A549 (cell line): ENCODE measurements around the gene ZNF692. TPM values are rescaled to one million over a fixed set of nuclear protein-coding genes. Genes with fewer than 3 reads are reported as not detected.

Source experiments
- ATAC-seq, 2 experiments: fragments of 200-7000 bp in 1 of 2; fragments of >200 bp in 1 of 2; cut with Nextera tagmentation in 1 of 2; cut with Tn5 transposase in 1 of 2; 3 replicates each; pipeline versions ENCODE4 v1.8.0 to v1.9.1; 2018 to 2020; ENCODE audit warnings: mild to moderate bottlenecking in 1 of 2, moderate library complexity in 1 of 2
- CTCF ChIA-PET: fragments of 300-600 bp; sonication (Branson Sonifier 250); formaldehyde crosslinking; extraction: SDS; loops from one replicate; lab custom pipeline; 2021; ENCODE audit warnings: antibody characterized with exemption, inconsistent platforms; lab: Yijun Ruan, JAX
- POLR2A ChIA-PET: fragments of 350-600 bp; formaldehyde crosslinking; extraction: SDS; loops from one replicate; lab custom pipeline; 2021; ENCODE audit warnings: antibody characterized with exemption, inconsistent platforms; lab: Yijun Ruan, JAX
- DNase-seq, 2 experiments: peaks; one replicate each; pipeline versions ENCODE4 v3.0.0 to v3.0.0-alpha.2; 2011 to 2016; ENCODE audit warnings: low read depth in 1 of 2, low spot score in 1 of 2
- FAIRE-seq: peaks from 2 replicates; lab custom pipeline; 2011; peaks lifted over from hg19 to GRCh38; lab: Jason Lieb, UNC
- H3K27ac ChIP-seq, 2 experiments: fragments of >200 bp; sonication (Bioruptor Twin); formaldehyde crosslinking; 3 replicates each; pipeline ENCODE4 v1.5.1; 2016 to 2017
- H3K4me1 ChIP-seq: fragments of >200 bp; sonication (Bioruptor Twin); formaldehyde crosslinking; 3 replicates; pipeline ENCODE4 v1.6.1; 2016
- H3K4me2 ChIP-seq: fragments of >200 bp; sonication (Bioruptor Twin); formaldehyde crosslinking; 3 replicates; pipeline ENCODE4 v1.6.1; 2016
- H3K4me3 ChIP-seq: fragments of >200 bp; sonication (Bioruptor Twin); formaldehyde crosslinking; 3 replicates; pipeline ENCODE4 v1.5.1; 2016
- H3K9me3 ChIP-seq: fragments of >200 bp; sonication (Bioruptor Twin); formaldehyde crosslinking; 3 replicates; pipeline ENCODE4 v1.6.1; 2016
- CHD2 ChIP-seq: fragments of 150-350 bp; IDR thresholded peaks from 2 replicates; pipeline ENCODE4 v1.6.1; 2014; ENCODE audit warnings: low read length; ENCODE audit not compliant: partially characterized antibody
- ESRRA ChIP-seq: fragments of 150-350 bp; IDR thresholded peaks from 2 replicates; pipeline ENCODE4 v1.6.1; 2014; ENCODE audit warnings: mild to moderate bottlenecking, low read length, borderline replicate concordance
- FOSB ChIP-seq: fragments of 250-450 bp; sonication (Bioruptor Pico); IDR thresholded peaks from 2 replicates; pipeline ENCODE4 v1.5.0; 2020; ENCODE audit warnings: mild to moderate bottlenecking, moderate library complexity
- FOSL2 ChIP-seq, 2 experiments: fragments of 450-650 bp in 1 of 2; fragments of >200 bp in 1 of 2; sonication (Bioruptor Twin) in 1 of 2; formaldehyde crosslinking; IDR thresholded peaks; 2 replicates each; pipeline versions ENCODE4 v1.5.0 to v1.6.1; 2016 to 2020; ENCODE audit warnings: mild to moderate bottlenecking in 1 of 2, moderate library complexity in 1 of 2
- GATA3 ChIP-seq: IDR thresholded peaks from 2 replicates; pipeline ENCODE4 v1.6.1; 2012; ENCODE audit warnings: borderline replicate concordance
- HDAC2 ChIP-seq: fragments of 200-600 bp; sonication (generic); IDR thresholded peaks from 2 replicates; pipeline ENCODE4 v1.6.1; 2016
- HES2 ChIP-seq: fragments of >200 bp; sonication (Bioruptor Twin); formaldehyde crosslinking; IDR thresholded peaks from 2 replicates; pipeline ENCODE4 v1.6.1; 2016
- HOXA7 ChIP-seq: fragments of 250-450 bp; sonication (Bioruptor Pico); IDR thresholded peaks from 2 replicates; pipeline ENCODE4 v1.5.0; 2020; ENCODE audit warnings: mild to moderate bottlenecking, moderate library complexity
- KDM1A ChIP-seq: fragments of 200-600 bp; sonication (generic); IDR thresholded peaks from 2 replicates; pipeline ENCODE4 v1.6.1; 2016; ENCODE audit warnings: low read depth, mild to moderate bottlenecking
- KDM5A ChIP-seq: fragments of 200-600 bp; sonication (generic); IDR thresholded peaks from 2 replicates; pipeline ENCODE4 v1.6.1; 2016; ENCODE audit warnings: antibody characterized with exemption, mild to moderate bottlenecking
- MAFK ChIP-seq: fragments of 450-650 bp; IDR thresholded peaks from 2 replicates; pipeline ENCODE4 v1.6.1; 2014; ENCODE audit not compliant: partially characterized antibody
- NPAS2 ChIP-seq: fragments of 250-450 bp; sonication (Bioruptor Pico); IDR thresholded peaks from 2 replicates; pipeline ENCODE4 v1.8.0; 2022; ENCODE audit warnings: mild to moderate bottlenecking, moderate library complexity, borderline replicate concordance
- POLR2AphosphoS2 ChIP-seq: conservative IDR thresholded peaks from 2 replicates; pipeline ENCODE4 v1.6.1; 2012; ENCODE audit warnings: low read length, improper control_type of control experiment, inconsistent platforms
- RCOR1 ChIP-seq: fragments of 150-350 bp; IDR thresholded peaks from 2 replicates; pipeline ENCODE4 v1.6.1; 2014; ENCODE audit warnings: antibody characterized with exemption, low read length, low read depth
- SREBF2 ChIP-seq: fragments of 450-650 bp; IDR thresholded peaks from 2 replicates; pipeline ENCODE4 v1.6.1; 2014; ENCODE audit warnings: mild to moderate bottlenecking, moderate library complexity
- TP53 ChIP-seq: fragments of 250-450 bp; sonication (Bioruptor Pico); IDR thresholded peaks from 2 replicates; pipeline ENCODE4 v1.5.0; 2021; ENCODE audit warnings: mild to moderate bottlenecking, moderate library complexity
- ZC3H11A ChIP-seq: fragments of 450-650 bp; IDR thresholded peaks from 2 replicates; pipeline ENCODE4 v1.6.1; 2014; ENCODE audit warnings: antibody characterized with exemption, mild to moderate bottlenecking
- ZNF302 ChIP-seq: fragments of 250-450 bp; sonication (Bioruptor Pico); IDR thresholded peaks from 2 replicates; pipeline ENCODE4 v1.9.0; 2021; ENCODE audit warnings: inconsistent platforms, mild to moderate bottlenecking, moderate library complexity
- WGBS: methylation state at CpG from one replicate; pipeline ENCODE4 v1.1.6; 2017; ENCODE audit errors: missing lambda C conversion rate; 5-methylcytosine and 5-hydroxymethylcytosine counted together
- polyA plus RNA-seq, 4 experiments: library from polyadenylated mRNA; depleted of rRNA in 3 of 4; stranded (reverse); fragments of >200 nt; fragmentation: RNase III in 1 of 4; extraction: RNeasy Plus Mini Kit Qiagen cat#74134 plus additional on column Dnase treatment in 1 of 4; gene quantifications; 2 replicates in 3 of 4; 3 replicates in 1 of 4; pipeline ENCODE4 v1.2.3, GENCODE V29; 2011 to 2017
- TF ChIP-seq, protein P1 (sequence below): IDR thresholded peaks from 2 replicates; pipeline ENCODE4 v1.6.1; 2012; ENCODE audit warnings: low read depth, borderline replicate concordance
- TF ChIP-seq, protein P2 (sequence below): fragments of 450-650 bp; IDR thresholded peaks from 2 replicates; pipeline ENCODE4 v1.6.1; 2014; ENCODE audit warnings: antibody characterized with exemption
- TF ChIP-seq, protein P3 (sequence below): fragments of 200-600 bp; sonication (generic); IDR thresholded peaks from 2 replicates; pipeline ENCODE4 v1.6.1; 2016; ENCODE audit warnings: antibody characterized with exemption, mild to moderate bottlenecking, moderate library complexity
- TF ChIP-seq, protein P4 (sequence below): IDR thresholded peaks from 2 replicates; pipeline ENCODE4 v1.6.1; 2012

The ZNF692 gene
- polyA plus RNA-seq, 2 of the 4 experiments (the other 2 are of a cell fraction): 19.8 to 46.8 TPM

DNA sequence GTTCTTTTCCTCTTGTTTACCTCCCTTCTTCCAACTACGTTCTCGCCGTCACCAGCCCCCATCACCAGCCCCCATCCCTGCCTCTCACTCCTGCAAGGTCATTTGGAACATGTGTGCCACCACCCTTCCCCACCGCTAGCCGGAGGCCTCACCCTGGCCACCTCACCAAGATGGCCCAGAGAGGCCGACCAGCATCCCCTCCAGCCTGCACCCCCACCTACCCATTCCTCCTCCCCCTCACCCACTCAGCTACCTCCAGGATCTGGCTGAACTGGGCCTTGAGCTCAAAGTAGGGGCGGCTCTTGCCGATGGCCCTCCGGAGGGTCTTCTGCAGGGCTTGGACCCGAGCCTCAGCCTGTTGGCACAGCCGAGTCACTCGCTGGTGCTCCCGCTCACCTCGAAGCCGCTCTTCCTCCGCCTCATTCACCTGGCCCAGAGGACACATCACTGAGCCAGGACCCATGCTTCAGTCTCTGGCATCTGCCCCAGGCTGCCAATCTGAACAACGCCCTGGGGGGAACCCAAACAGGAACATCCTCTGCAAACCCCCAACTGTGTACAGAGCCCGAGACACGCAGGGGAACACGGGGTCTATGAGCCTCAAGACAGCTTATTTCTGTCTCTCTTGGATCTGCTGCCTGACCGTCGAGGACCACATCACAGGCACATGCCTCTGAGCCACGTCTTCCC lies 46.0 kb downstream of the ZNF692 start:
- Histone ChIP-seq H3K4me3 (no peak overlapping the region), H3K4me1 (peaks cover 10% of the 10 kb centered on the region; the same call in 2 of the 3 replicates), H3K4me2 (no peak overlapping the region), H3K9me3 (no peaks in the 10 kb centered on the region), H3K27ac (no peak overlapping the region)
- TF ChIP-seq FOSL2 (IDR thresholded peaks at IDR 0.05) (no peak), FOSL2 (CRISPR knock-in tag; IDR thresholded peaks at IDR 0.05) (no peak), POLR2AphosphoS2 (no peak), KDM1A (no peak)
- FAIRE-seq (no peak), DNase-seq (no peak), ATAC-seq (no peak)
- 93% methylated on average over 22 of the region's 23 CpGs for WGBS
- POLR2A ChIA-PET: no interaction called here
- CTCF ChIA-PET: interaction anchor here (1.4 to 2.5 kb wide), 3 partner anchors 8 to 26 kb away, joined by 4 to 6 read pairs (median 4); partner anchors contain the start of gene SH3BP5L

GRCh38 chr1:248811514-248812490 lies 47.1 kb downstream of the ZNF692 start:
- FAIRE-seq: no peak
- peak in 1 of 2 experiments; percentile 18 for DNase-seq
- TF ChIP-seq GATA3: no peak
- Histone ChIP-seq H3K9me3 (no peaks in the 10 kb centered on the region), H3K4me1 (peaks cover 10% of the 10 kb centered on the region; the same call in 2 of the 3 replicates), H3K27ac (no peak overlapping the region; a peak in 1 of 6 replicates), H3K4me2 (no peak overlapping the region), H3K4me3 (no peak overlapping the region)
- 94% methylated on average over 55 of the region's 57 CpGs for WGBS
- CTCF ChIA-PET: interaction anchor here (0.7 to 2.5 kb wide), 4 partner anchors 10 to 61 kb away, joined by 3 to 6 read pairs (median 4); partner anchors contain the start of gene SH3BP5L
- POLR2A ChIA-PET: no interaction called here
- ATAC-seq: peak; percentile 49 to 65; a peak in 3 of 6 replicates

DNA sequence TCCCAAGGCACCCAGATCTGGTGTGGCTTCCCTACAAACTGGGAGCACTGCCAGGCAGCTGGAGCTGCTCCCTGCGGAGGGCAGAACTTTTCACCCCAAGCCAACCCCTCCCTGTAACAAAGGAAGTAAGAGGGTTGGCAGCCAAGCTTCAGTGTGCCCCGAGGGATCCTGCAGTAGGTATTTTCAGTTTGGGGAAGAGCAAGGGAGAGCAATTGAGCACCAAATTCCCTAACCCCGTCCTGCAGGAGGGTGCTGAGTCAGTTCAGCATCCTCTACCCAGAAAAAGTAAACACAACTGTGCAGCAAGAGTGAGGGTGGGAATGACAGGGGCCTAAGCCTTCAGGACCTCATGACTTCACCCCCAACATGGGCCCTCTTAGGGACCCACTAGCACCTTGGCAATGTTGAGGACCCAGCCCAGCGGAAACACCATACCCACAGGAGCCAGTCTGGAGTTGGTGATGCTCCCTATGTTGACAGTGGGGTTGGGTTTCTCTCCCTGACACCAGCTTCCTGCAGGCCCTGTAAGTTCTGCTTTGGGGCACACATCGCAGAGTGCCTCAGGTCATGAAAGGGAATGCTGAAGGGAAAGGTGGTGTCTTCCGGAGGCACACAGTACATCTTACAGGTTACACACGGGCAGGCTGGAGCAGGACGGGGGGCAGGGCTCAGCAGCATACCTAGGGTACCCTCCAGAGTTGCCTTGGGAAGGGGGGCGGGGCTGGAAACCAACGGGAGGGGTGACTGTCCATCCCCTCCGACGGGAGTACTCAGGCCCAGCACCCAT lies 48.0 kb downstream of the ZNF692 start:
- Histone ChIP-seq H3K4me3 (no peak overlapping the region), H3K4me2 (no peak overlapping the region), H3K27ac (peak overlapping the region in 1 of 2 experiments; percentile 32; a peak in 1 of 6 replicates), H3K9me3 (no peaks in the 10 kb centered on the region), H3K4me1 (peaks cover 10% of the 10 kb centered on the region; the same call in 2 of the 3 replicates)
- no peak for FAIRE-seq
- ATAC-seq: no peak
- CTCF ChIA-PET: interaction anchor here (1.4 to 2.5 kb wide), 3 partner anchors 10 to 24 kb away, joined by 4 to 6 read pairs (median 4); partner anchors contain the start of gene SH3BP5L
- POLR2A ChIA-PET: no interaction called here
- no peak for DNase-seq
- TF ChIP-seq TP53 (CRISPR knock-in tag) (no peak), RCOR1 (no peak), ESRRA (no peak), HOXA7 (CRISPR knock-in tag) (no peak), CHD2 (no peak), MAFK (no peak), FOSB (CRISPR knock-in tag) (no peak), NPAS2 (no peak), SREBF2 (no peak), POLR2AphosphoS2 (no peak), ZC3H11A (no peak), KDM1A (no peak), HES2 (no peak), ZNF302 (CRISPR knock-in tag) (no peak), KDM5A (no peak), HDAC2 (no peak)
- TF ChIP-seq, protein P1, sequence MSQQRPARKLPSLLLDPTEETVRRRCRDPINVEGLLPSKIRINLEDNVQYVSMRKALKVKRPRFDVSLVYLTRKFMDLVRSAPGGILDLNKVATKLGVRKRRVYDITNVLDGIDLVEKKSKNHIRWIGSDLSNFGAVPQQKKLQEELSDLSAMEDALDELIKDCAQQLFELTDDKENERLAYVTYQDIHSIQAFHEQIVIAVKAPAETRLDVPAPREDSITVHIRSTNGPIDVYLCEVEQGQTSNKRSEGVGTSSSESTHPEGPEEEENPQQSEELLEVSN: no peak
- TF ChIP-seq, protein P2, sequence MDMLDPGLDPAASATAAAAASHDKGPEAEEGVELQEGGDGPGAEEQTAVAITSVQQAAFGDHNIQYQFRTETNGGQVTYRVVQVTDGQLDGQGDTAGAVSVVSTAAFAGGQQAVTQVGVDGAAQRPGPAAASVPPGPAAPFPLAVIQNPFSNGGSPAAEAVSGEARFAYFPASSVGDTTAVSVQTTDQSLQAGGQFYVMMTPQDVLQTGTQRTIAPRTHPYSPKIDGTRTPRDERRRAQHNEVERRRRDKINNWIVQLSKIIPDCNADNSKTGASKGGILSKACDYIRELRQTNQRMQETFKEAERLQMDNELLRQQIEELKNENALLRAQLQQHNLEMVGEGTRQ: no peak
- TF ChIP-seq, protein P3, sequence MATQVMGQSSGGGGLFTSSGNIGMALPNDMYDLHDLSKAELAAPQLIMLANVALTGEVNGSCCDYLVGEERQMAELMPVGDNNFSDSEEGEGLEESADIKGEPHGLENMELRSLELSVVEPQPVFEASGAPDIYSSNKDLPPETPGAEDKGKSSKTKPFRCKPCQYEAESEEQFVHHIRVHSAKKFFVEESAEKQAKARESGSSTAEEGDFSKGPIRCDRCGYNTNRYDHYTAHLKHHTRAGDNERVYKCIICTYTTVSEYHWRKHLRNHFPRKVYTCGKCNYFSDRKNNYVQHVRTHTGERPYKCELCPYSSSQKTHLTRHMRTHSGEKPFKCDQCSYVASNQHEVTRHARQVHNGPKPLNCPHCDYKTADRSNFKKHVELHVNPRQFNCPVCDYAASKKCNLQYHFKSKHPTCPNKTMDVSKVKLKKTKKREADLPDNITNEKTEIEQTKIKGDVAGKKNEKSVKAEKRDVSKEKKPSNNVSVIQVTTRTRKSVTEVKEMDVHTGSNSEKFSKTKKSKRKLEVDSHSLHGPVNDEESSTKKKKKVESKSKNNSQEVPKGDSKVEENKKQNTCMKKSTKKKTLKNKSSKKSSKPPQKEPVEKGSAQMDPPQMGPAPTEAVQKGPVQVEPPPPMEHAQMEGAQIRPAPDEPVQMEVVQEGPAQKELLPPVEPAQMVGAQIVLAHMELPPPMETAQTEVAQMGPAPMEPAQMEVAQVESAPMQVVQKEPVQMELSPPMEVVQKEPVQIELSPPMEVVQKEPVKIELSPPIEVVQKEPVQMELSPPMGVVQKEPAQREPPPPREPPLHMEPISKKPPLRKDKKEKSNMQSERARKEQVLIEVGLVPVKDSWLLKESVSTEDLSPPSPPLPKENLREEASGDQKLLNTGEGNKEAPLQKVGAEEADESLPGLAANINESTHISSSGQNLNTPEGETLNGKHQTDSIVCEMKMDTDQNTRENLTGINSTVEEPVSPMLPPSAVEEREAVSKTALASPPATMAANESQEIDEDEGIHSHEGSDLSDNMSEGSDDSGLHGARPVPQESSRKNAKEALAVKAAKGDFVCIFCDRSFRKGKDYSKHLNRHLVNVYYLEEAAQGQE: no peak
- TF ChIP-seq, protein P4, sequence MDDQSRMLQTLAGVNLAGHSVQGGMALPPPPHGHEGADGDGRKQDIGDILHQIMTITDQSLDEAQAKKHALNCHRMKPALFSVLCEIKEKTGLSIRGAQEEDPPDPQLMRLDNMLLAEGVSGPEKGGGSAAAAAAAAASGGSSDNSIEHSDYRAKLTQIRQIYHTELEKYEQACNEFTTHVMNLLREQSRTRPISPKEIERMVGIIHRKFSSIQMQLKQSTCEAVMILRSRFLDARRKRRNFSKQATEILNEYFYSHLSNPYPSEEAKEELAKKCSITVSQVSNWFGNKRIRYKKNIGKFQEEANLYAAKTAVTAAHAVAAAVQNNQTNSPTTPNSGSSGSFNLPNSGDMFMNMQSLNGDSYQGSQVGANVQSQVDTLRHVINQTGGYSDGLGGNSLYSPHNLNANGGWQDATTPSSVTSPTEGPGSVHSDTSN: no peak
- 78% methylated on average over 11 of the region's 12 CpGs for WGBS
